Astrocyte (in vitro differentiated cells and primary cell): ENCODE data around the gene PDE8A.

Experiments
- CTCF ChIP-seq: IDR thresholded peaks from 2 replicates; pipeline ENCODE4 v1.5.1; 2011; ENCODE audit warnings: low read depth, mild to moderate bottlenecking, inconsistent platforms, low read length, moderate library complexity; ENCODE audit not compliant: insufficient read depth
- EZH2 ChIP-seq: IDR thresholded peaks from 2 replicates; pipeline ENCODE4 v1.6.1; 2012; ENCODE audit warnings: mild to moderate bottlenecking, low read length, inconsistent platforms; ENCODE audit not compliant: insufficient read depth

- no peak for TF ChIP-seq CTCF
- no peak for TF ChIP-seq EZH2
These were observed 152.1 kb downstream of the PDE8A start for GRCh38 chr15:85133709-85134108.
